ENCODE results near the gene FAM53B. TPM values are rescaled to one million over a fixed set of nuclear protein-coding genes. Genes with fewer than 3 reads are reported as not detected.

The FAM53B gene
- polyA plus RNA-seq, 1 of the 3 experiments (the other 2 are of a cell fraction) = 5.6 TPM

DNA sequence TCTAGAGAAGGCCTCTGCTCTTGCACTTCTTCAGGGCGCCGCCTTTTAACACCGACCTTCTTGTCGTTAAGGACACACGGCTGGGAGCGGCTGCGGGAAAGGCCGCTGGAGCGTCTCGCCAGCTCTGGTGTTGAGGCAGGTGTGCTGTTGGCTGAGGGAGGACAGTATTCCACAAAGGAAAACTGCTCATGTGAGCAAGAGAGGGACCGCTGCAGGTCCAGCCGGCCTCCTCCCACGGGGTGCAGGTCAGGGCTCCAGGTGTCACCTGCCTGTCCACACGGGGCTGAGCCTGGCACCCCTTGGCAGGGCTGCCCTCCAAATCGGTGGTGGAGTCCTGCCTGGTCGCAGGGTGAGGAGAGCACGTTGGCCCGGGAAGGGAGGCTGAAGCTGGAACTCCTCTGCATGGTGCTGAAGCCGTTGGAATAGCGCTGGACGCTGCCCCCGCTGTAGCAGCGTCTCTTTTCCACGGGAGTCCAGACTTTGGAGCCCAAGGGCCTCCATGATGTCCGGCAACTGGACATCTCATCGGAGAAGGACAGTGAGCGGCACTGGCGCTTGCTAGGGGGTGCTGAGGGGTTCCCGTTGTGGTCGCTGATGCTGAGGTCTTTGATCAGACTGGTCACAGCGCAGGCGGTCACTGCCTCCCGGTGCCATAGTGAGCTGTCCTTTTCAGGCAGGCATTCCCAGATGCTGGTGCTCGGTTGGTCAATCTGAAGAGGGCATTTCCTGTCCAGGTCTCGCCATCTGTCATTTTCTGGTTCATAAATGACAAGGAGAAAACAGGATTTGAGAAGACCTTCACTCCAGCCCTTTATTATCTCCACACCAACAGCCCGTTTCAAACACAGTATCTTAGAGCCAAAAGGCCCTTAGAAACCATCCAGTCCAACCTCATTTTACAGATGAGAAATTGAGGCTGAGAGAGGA lies 62.3 kb downstream of the FAM53B start:
- Histone ChIP-seq H3K4me1 (ENCODE audit: control insufficient read depth in 1 of 2, insufficient read depth in 2 of 2, low read depth in 1 of 2, low read length in 1 of 2) (peaks cover 0 to 28% of the 10 kb centered on the region in 2 experiments; a peak in 1 of 4 replicates), H3K4me2 (no peak overlapping the region), H4K20me1 (ENCODE audit: insufficient read depth) (no peaks in the 10 kb centered on the region), H3K9me2 (no peaks in the 10 kb centered on the region), H3K9ac (no peak overlapping the region), H3K27me3 (ENCODE audit: insufficient read depth) (no peaks in the 10 kb centered on the region), H3K4me3 (ENCODE audit: low read depth in 2 of 2, low read length in 1 of 2) (no peak overlapping the region), H3F3A (replicated peaks; ENCODE audit: insufficient read depth) (no peaks in the 10 kb centered on the region), H3K36me3 (replicated peaks in 1 of 2; ENCODE audit: control insufficient read depth in 1 of 2, insufficient read depth in 2 of 2, low read length in 1 of 2) (peaks cover 6 to 30% of the 10 kb centered on the region in 2 experiments), H2AFZ (ENCODE audit: low read depth) (no peak overlapping the region), H3K27ac (ENCODE audit: low read depth in 2 of 2, low read length in 1 of 2) (no peak overlapping the region), H3K79me2 (ENCODE audit: insufficient read depth) (peaks cover 11% of the 10 kb centered on the region; the same call in 1 of the 2 replicates), H3K9me3 (no peaks in the 10 kb centered on the region)
- no peak for TF ChIP-seq CHD2 (IDR thresholded peaks at IDR 0.05; ENCODE audit: low read length, partially characterized antibody)
- DNase-seq = no peak
- ChIA-PET CTCF (interaction anchor here (0.8 kb wide), 1 partner anchor 26 kb away, joined by 3 read pairs; no protein-coding TSS in a partner anchor), POLR2A (no interaction called here)
- 97% methylated on average over 33 of the region's 36 CpGs for WGBS (ENCODE audit: low lambda C conversion rate)

DNA sequence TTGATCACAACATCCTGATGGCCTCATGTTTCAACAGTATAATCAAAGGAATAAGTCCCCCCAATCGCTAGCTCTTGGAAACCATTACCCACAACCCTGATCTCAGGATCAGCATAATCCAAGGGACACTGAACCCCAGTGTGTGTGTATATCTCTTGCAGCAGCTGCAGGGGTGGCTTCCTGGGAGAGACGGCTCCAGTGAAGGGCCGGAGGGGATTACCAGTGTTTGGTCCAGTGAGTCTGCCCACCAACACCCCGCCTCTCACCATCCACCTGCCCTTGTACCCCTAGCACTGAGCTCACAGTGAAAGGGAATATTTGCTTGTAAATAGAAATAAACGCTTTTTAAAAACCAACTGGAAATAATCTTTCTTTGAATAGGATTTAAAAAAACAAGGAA lies 63.1 kb downstream of the FAM53B start:
- no peaks in the 10 kb centered on the region for H4K20me1 ChIP-seq (ENCODE audit: insufficient read depth)
- no peaks in the 10 kb centered on the region for H3K9me3 ChIP-seq
- WGBS (ENCODE audit: low lambda C conversion rate) = 99% methylated on average over 5 of the region's 5 CpGs
- TF ChIP-seq TEAD4 (IDR thresholded peaks at IDR 0.05; ENCODE audit: borderline replicate concordance, insufficient read depth) (no peak), RAD21 (IDR thresholded peaks at IDR 0.05; ENCODE audit: low read length) (no peak), NRF1 (IDR thresholded peaks at IDR 0.05; ENCODE audit: low read depth, low read length) (no peak), YY1 (IDR thresholded peaks at IDR 0.05; ENCODE audit: low read depth) (no peak), EP300 (IDR thresholded peaks at IDR 0.05; ENCODE audit: borderline replicate concordance in 1 of 2, low read depth in 1 of 2, low read length in 1 of 2) (no peak), MXI1 (IDR thresholded peaks at IDR 0.05; ENCODE audit: low read depth, low read length) (no peak)
- TF ChIP-seq, protein P1, sequence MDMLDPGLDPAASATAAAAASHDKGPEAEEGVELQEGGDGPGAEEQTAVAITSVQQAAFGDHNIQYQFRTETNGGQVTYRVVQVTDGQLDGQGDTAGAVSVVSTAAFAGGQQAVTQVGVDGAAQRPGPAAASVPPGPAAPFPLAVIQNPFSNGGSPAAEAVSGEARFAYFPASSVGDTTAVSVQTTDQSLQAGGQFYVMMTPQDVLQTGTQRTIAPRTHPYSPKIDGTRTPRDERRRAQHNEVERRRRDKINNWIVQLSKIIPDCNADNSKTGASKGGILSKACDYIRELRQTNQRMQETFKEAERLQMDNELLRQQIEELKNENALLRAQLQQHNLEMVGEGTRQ (IDR thresholded peaks at IDR 0.05; ENCODE audit: borderline replicate concordance, low read depth, low read length) = no peak
- CTCF ChIA-PET = interaction anchor here (0.6 kb wide), 1 partner anchor 31 kb away, joined by 3 read pairs; no protein-coding TSS in a partner anchor
- no peak overlapping the region for H3K4me3 ChIP-seq (ENCODE audit: low read depth in 2 of 2, low read length in 1 of 2)
- peaks cover 6 to 24% of the 10 kb centered on the region in 2 experiments for H3K36me3 ChIP-seq (replicated peaks in 1 of 2; ENCODE audit: control insufficient read depth in 1 of 2, insufficient read depth in 2 of 2, low read length in 1 of 2)
- no peak overlapping the region for H3K27ac ChIP-seq (ENCODE audit: low read depth in 2 of 2, low read length in 1 of 2)
- H3K9ac ChIP-seq = no peak overlapping the region
- H3K4me1 ChIP-seq (ENCODE audit: control insufficient read depth in 1 of 2, insufficient read depth in 2 of 2, low read depth in 1 of 2, low read length in 1 of 2) = peaks cover 0 to 36% of the 10 kb centered on the region in 2 experiments; a peak in 1 of 4 replicates
- H3K27me3 ChIP-seq (ENCODE audit: insufficient read depth) = no peaks in the 10 kb centered on the region
- no peaks in the 10 kb centered on the region for H3F3A ChIP-seq (replicated peaks; ENCODE audit: insufficient read depth)
- H3K79me2 ChIP-seq (ENCODE audit: insufficient read depth) = peaks cover 11% of the 10 kb centered on the region; the same call in 1 of the 2 replicates
- H3K9me2 ChIP-seq = no peaks in the 10 kb centered on the region
- DNase-seq = no peak
- POLR2A ChIA-PET = no interaction called here
- H2AFZ ChIP-seq (ENCODE audit: low read depth) = no peak overlapping the region
- H3K4me2 ChIP-seq = no peak overlapping the region

DNA sequence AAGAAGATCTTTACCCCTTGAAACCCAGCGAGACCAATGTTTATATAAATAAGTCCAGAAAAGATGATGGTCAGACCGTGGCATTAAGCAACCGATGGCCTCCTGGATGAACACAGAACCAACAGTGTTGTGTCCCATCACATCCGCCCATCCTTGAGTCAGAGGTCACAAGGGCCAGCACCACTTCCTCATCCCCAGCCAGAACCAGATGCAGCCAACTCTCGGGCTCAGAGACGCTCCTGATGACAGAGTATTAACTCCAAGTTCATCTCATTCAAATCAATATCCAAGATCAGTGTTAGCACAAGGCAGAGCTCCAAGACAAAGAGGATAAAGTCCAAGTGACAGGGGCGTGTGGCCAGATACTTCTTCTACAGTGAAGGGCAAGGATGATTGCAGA lies 63.5 kb downstream of the FAM53B start:
- H3K9ac ChIP-seq = no peak overlapping the region
- ChIA-PET CTCF (interaction anchor here (0.6 kb wide), 1 partner anchor 31 kb away, joined by 3 read pairs; no protein-coding TSS in a partner anchor), POLR2A (no interaction called here)
- DNase-seq = no peak
- no peaks in the 10 kb centered on the region for H3K27me3 ChIP-seq (ENCODE audit: insufficient read depth)
- peaks cover 0 to 37% of the 10 kb centered on the region in 2 experiments; a peak in 1 of 4 replicates for H3K4me1 ChIP-seq (ENCODE audit: control insufficient read depth in 1 of 2, insufficient read depth in 2 of 2, low read depth in 1 of 2, low read length in 1 of 2)
- H2AFZ ChIP-seq (ENCODE audit: low read depth) = no peak overlapping the region
- H4K20me1 ChIP-seq (ENCODE audit: insufficient read depth) = no peaks in the 10 kb centered on the region
- no peak overlapping the region for H3K4me2 ChIP-seq
- H3K9me2 ChIP-seq = no peaks in the 10 kb centered on the region
- 98% methylated on average over 7 of the region's 7 CpGs for WGBS (ENCODE audit: low lambda C conversion rate)
- H3K4me3 ChIP-seq (ENCODE audit: low read depth in 2 of 2, low read length in 1 of 2) = no peak overlapping the region
- H3K27ac ChIP-seq (ENCODE audit: low read depth in 2 of 2, low read length in 1 of 2) = no peak overlapping the region
- H3K9me3 ChIP-seq = no peaks in the 10 kb centered on the region
- no peaks in the 10 kb centered on the region for H3F3A ChIP-seq (replicated peaks; ENCODE audit: insufficient read depth)
- peaks cover 6 to 23% of the 10 kb centered on the region in 2 experiments for H3K36me3 ChIP-seq (replicated peaks in 1 of 2; ENCODE audit: control insufficient read depth in 1 of 2, insufficient read depth in 2 of 2, low read length in 1 of 2)
- peaks cover 11% of the 10 kb centered on the region; the same call in 1 of the 2 replicates for H3K79me2 ChIP-seq (ENCODE audit: insufficient read depth)
- TF ChIP-seq, protein P2, sequence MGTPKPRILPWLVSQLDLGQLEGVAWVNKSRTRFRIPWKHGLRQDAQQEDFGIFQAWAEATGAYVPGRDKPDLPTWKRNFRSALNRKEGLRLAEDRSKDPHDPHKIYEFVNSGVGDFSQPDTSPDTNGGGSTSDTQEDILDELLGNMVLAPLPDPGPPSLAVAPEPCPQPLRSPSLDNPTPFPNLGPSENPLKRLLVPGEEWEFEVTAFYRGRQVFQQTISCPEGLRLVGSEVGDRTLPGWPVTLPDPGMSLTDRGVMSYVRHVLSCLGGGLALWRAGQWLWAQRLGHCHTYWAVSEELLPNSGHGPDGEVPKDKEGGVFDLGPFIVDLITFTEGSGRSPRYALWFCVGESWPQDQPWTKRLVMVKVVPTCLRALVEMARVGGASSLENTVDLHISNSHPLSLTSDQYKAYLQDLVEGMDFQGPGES (IDR thresholded peaks at IDR 0.05; ENCODE audit: low read depth, low read length) = no peak
- TF ChIP-seq SMC3 (IDR thresholded peaks at IDR 0.05; ENCODE audit: low read depth, low read length) (no peak), SIN3A (IDR thresholded peaks at IDR 0.05; ENCODE audit: borderline replicate concordance, low read depth, low read length) (no peak), FOXM1 (IDR thresholded peaks at IDR 0.05; ENCODE audit: low read depth) (no peak), GABPA (IDR thresholded peaks at IDR 0.05; ENCODE audit: low read depth) (no peak), RCOR1 (IDR thresholded peaks at IDR 0.05; ENCODE audit: low read length) (no peak)
- TF ChIP-seq, protein P3, sequence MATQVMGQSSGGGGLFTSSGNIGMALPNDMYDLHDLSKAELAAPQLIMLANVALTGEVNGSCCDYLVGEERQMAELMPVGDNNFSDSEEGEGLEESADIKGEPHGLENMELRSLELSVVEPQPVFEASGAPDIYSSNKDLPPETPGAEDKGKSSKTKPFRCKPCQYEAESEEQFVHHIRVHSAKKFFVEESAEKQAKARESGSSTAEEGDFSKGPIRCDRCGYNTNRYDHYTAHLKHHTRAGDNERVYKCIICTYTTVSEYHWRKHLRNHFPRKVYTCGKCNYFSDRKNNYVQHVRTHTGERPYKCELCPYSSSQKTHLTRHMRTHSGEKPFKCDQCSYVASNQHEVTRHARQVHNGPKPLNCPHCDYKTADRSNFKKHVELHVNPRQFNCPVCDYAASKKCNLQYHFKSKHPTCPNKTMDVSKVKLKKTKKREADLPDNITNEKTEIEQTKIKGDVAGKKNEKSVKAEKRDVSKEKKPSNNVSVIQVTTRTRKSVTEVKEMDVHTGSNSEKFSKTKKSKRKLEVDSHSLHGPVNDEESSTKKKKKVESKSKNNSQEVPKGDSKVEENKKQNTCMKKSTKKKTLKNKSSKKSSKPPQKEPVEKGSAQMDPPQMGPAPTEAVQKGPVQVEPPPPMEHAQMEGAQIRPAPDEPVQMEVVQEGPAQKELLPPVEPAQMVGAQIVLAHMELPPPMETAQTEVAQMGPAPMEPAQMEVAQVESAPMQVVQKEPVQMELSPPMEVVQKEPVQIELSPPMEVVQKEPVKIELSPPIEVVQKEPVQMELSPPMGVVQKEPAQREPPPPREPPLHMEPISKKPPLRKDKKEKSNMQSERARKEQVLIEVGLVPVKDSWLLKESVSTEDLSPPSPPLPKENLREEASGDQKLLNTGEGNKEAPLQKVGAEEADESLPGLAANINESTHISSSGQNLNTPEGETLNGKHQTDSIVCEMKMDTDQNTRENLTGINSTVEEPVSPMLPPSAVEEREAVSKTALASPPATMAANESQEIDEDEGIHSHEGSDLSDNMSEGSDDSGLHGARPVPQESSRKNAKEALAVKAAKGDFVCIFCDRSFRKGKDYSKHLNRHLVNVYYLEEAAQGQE (IDR thresholded peaks at IDR 0.05; ENCODE audit: low read depth, low read length) = no peak
